ENCODE results near the gene PFKM. TPM values are rescaled to one million over a fixed set of nuclear protein-coding genes. Genes with fewer than 3 reads are reported as not detected.

The PFKM gene
- total RNA-seq, 1 experiment from 2014 or later, result 33.3 TPM

- peaks cover 20% of the 10 kb centered on the region for H3K36me3 Mint-ChIP-seq (ENCODE audit: insufficient read depth, unreplicated experiment)
- peaks cover 12% of the 10 kb centered on the region for H3K27me3 Mint-ChIP-seq (ENCODE audit: unreplicated experiment)
- no TSS peak for BruUV-seq (replicated peaks)
- TF ChIP-seq CTCF (IDR thresholded peaks at IDR 0.05; ENCODE audit: unreplicated experiment), result no peak
- H3K4me1 Mint-ChIP-seq (ENCODE audit: low read depth, unreplicated experiment), result no peaks in the 10 kb centered on the region
- H3K4me3 Mint-ChIP-seq (ENCODE audit: low read depth, unreplicated experiment), result peak within 1 kb of the TSS; percentile 81
- intact Hi-C loops (cut with micrococcal nuclease; ENCODE audit: unreplicated experiment), result no loop called here
- CTCF ChIA-PET, result interaction anchor here (0.6 to 1.0 kb wide), 5 partner anchors 9 to 208 kb away, joined by 3 to 8 read pairs (median 4); no protein-coding TSS in a partner anchor
- H3K27ac Mint-ChIP-seq (ENCODE audit: unreplicated experiment), result peak within 1 kb of the TSS; percentile 75
- H3K9me3 Mint-ChIP-seq (ENCODE audit: low read depth, unreplicated experiment), result no peaks in the 10 kb centered on the region
- DNase-seq, result peak; percentile 92
Observed at GRCh38 chr12:48157018-48157888, 38.1 kb downstream of the PFKM start, which contains the start of gene ASB8. TSS of gene ASB8 (minus strand) at chr12:48157515. CDS start at chr12:48153496, 4,019 bp downstream.

DNA sequence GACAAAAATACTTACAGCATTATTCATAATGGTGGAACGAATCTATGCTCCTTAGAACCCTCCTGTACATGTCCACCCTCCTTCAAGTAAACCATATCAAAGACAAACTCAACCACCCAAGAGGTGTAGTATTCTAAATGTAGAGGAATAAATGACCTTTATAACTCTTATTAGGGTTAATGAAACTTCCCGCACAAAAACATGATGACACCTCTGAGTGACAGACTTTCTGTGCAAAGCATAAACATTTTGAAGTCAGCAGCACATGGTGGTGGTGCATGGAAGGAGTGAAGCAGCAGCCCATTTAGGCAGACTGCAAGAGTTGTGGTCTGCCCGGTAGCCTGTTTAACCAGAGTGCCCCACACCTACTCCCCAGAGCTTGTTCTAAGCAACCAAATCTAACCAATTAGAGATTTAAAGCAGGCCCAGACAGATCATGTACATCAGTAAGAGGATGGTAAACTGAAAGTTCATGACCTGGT, 38.8 kb downstream of the PFKM start:
- no TSS peak for BruUV-seq (replicated peaks)
- no peak for DNase-seq
- Mint-ChIP-seq H3K27me3 (ENCODE audit: unreplicated experiment) (peaks cover 15% of the 10 kb centered on the region), H3K27ac (ENCODE audit: unreplicated experiment) (peak overlapping the region; percentile 75), H3K36me3 (ENCODE audit: insufficient read depth, unreplicated experiment) (peaks cover 20% of the 10 kb centered on the region), H3K4me3 (ENCODE audit: low read depth, unreplicated experiment) (peak overlapping the region; percentile 81), H3K9me3 (ENCODE audit: low read depth, unreplicated experiment) (no peaks in the 10 kb centered on the region), H3K4me1 (ENCODE audit: low read depth, unreplicated experiment) (no peaks in the 10 kb centered on the region)
- no peak for TF ChIP-seq CTCF (IDR thresholded peaks at IDR 0.05; ENCODE audit: unreplicated experiment)
- CTCF ChIA-PET, result interaction anchor here (0.6 to 1.0 kb wide), 2 partner anchors 39 to 74 kb away, joined by 3 to 5 read pairs; no protein-coding TSS in a partner anchor
- intact Hi-C loops (cut with micrococcal nuclease; ENCODE audit: unreplicated experiment), result no loop called here

- no peaks in the 10 kb centered on the region for H3K4me1 Mint-ChIP-seq (ENCODE audit: low read depth, unreplicated experiment)
- BruUV-seq (replicated peaks), result no TSS peak
- no peak for TF ChIP-seq CTCF (IDR thresholded peaks at IDR 0.05; ENCODE audit: unreplicated experiment)
- H3K9me3 Mint-ChIP-seq (ENCODE audit: low read depth, unreplicated experiment), result no peaks in the 10 kb centered on the region
- intact Hi-C loops (cut with micrococcal nuclease; ENCODE audit: unreplicated experiment), result loop anchor here (10.0 kb wide), 1 partner anchor 255 kb away; the partner anchor contains the start of gene VDR
- peaks cover 22% of the 10 kb centered on the region for H3K27me3 Mint-ChIP-seq (ENCODE audit: unreplicated experiment)
- no peak overlapping the region for H3K27ac Mint-ChIP-seq (ENCODE audit: unreplicated experiment)
- no peak for DNase-seq
- no peak overlapping the region for H3K4me3 Mint-ChIP-seq (ENCODE audit: low read depth, unreplicated experiment)
- H3K36me3 Mint-ChIP-seq (ENCODE audit: insufficient read depth, unreplicated experiment), result peaks cover 20% of the 10 kb centered on the region
- CTCF ChIA-PET, result no interaction called here
Observed at GRCh38 chr12:48160046-48160445, 40.9 kb downstream of the PFKM start.

- CTCF ChIA-PET, result no interaction called here
- H3K4me3 Mint-ChIP-seq (ENCODE audit: low read depth, unreplicated experiment), result no peak overlapping the region
- no peak for TF ChIP-seq CTCF (IDR thresholded peaks at IDR 0.05; ENCODE audit: unreplicated experiment)
Observed at GRCh38 chr12:48160807-48161206, 41.6 kb downstream of the PFKM start.

More at GRCh38 chr12:48160807-48161206, 41.6 kb downstream of the PFKM start:
- H3K27me3 Mint-ChIP-seq (ENCODE audit: unreplicated experiment), result peaks cover 28% of the 10 kb centered on the region
- DNase-seq, result no peak
- intact Hi-C loops (cut with micrococcal nuclease; ENCODE audit: unreplicated experiment), result loop anchor here (10.0 kb wide), 1 partner anchor 256 kb away; the partner anchor contains the start of gene VDR
- H3K27ac Mint-ChIP-seq (ENCODE audit: unreplicated experiment), result no peak overlapping the region
- peaks cover 20% of the 10 kb centered on the region for H3K36me3 Mint-ChIP-seq (ENCODE audit: insufficient read depth, unreplicated experiment)
- no TSS peak for BruUV-seq (replicated peaks)
- H3K9me3 Mint-ChIP-seq (ENCODE audit: low read depth, unreplicated experiment), result no peaks in the 10 kb centered on the region
- H3K4me1 Mint-ChIP-seq (ENCODE audit: low read depth, unreplicated experiment), result no peaks in the 10 kb centered on the region

All from Calu3 (cell line).